AG09319 (cell line): ENCODE data around the gene CCDC8.

Source experiments
- DNase-seq: peaks from one replicate; pipeline ENCODE4 v3.0.0-alpha.2; 2010; ENCODE audit warnings: low read depth; ENCODE audit errors: extremely low read depth
- CTCF ChIP-seq: IDR thresholded peaks from 2 replicates; pipeline ENCODE4 v1.5.1; 2011; ENCODE audit warnings: low read depth, mild to moderate bottlenecking, inconsistent platforms, low read length, moderate library complexity

Gene CCDC8

GRCh38 chr19:46452186-46452585 lies 38.8 kb upstream of the CCDC8 start:
- TF ChIP-seq CTCF, result no peak
- no peak for DNase-seq

- no peak for TF ChIP-seq CTCF
- DNase-seq, result no peak
Measured at GRCh38 chr19:46451352-46451751, 38.0 kb upstream of the CCDC8 start.

GRCh38 chr19:46450737-46451136 lies 37.4 kb upstream of the CCDC8 start:
- no peak for TF ChIP-seq CTCF
- no peak for DNase-seq

GRCh38 chr19:46449228-46449627 lies 35.9 kb upstream of the CCDC8 start:
- no peak for TF ChIP-seq CTCF
- no peak for DNase-seq

- no peak for DNase-seq
- no peak for TF ChIP-seq CTCF
Measured at GRCh38 chr19:46448601-46449000, 35.2 kb upstream of the CCDC8 start.

GRCh38 chr19:46447824-46448223 lies 34.5 kb upstream of the CCDC8 start:
- no peak for DNase-seq
- TF ChIP-seq CTCF, result no peak

- DNase-seq, result no peak
- no peak for TF ChIP-seq CTCF
Measured at GRCh38 chr19:46447006-46447405, 33.6 kb upstream of the CCDC8 start.

- DNase-seq, result no peak
- TF ChIP-seq CTCF, result no peak
Measured at GRCh38 chr19:46446021-46446420, 32.7 kb upstream of the CCDC8 start.
